GM06990 (cell line): Measurements from ENCODE around the gene ERICH6.

ENCODE experiments used
- DNase-seq: peaks from one replicate; pipeline ENCODE4 v3.0.0-alpha.2; 2011; ENCODE audit not compliant: insufficient read length; ENCODE audit errors: extremely low read depth
- H3K27me3 ChIP-seq: replicated peaks from 2 replicates; pipeline ENCODE4 v1.6.0; 2011; ENCODE audit warnings: low read length; ENCODE audit not compliant: control insufficient read depth, insufficient read depth
- H3K36me3 ChIP-seq: 2 replicates; pipeline ENCODE4 v1.5.1; 2011; ENCODE audit warnings: low read length; ENCODE audit not compliant: control insufficient read depth, insufficient read depth
- H3K4me3 ChIP-seq: replicated peaks from 2 replicates; pipeline ENCODE4 v1.5.1; 2011; ENCODE audit warnings: low read depth, mild to moderate bottlenecking, control low read depth, low read length
- CTCF ChIP-seq: IDR thresholded peaks from 2 replicates; pipeline ENCODE4 v1.5.1; 2011; ENCODE audit warnings: low read length, control low read depth, mild to moderate bottlenecking, inconsistent platforms; ENCODE audit not compliant: insufficient read depth, poor library complexity, severe bottlenecking

The ERICH6 gene

DNA sequence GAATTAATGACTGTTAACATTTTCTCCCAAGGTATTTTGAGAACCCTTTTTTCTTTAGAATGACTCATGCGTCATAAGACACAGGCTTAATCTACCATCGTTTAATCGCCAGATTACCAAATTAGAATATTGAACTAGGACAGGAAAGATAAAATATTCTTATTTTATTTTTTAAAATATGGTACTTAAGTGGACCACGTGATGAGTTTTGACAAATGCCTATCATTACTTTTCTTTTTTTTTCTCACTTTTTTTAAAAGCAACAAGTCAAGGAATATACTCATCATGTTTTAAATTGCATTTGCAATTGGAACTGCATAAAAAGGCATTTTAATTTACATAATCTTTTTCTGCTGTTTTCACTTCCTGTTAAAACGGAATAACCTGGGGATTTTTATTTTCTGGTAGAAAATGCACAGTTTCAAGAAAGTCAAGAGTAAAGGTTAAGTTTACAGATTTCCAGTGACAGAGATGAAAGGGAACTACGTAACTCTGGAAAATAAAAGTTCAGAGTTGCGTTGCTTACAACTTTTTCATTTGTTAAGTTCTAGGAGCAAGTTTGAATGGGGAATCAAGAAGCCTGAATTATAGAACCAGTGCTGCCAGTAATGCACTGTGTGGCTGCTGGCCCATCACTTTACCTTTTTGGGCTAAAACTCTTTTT is 35.6 kb upstream of the ERICH6 start:
- no peak for TF ChIP-seq CTCF
- DNase-seq: no peak
- Histone ChIP-seq H3K27me3 (no peaks in the 10 kb centered on the region), H3K4me3 (no peak overlapping the region), H3K36me3 (peaks cover 4% of the 10 kb centered on the region)

GRCh38 chr3:150738688-150739087 is 35.0 kb upstream of the ERICH6 start:
- TF ChIP-seq CTCF: no peak
- H3K4me3 ChIP-seq: no peak overlapping the region
- no peak for DNase-seq
- no peaks in the 10 kb centered on the region for H3K27me3 ChIP-seq
- peaks cover 4% of the 10 kb centered on the region for H3K36me3 ChIP-seq

GRCh38 chr3:150737874-150738679 is 34.4 kb upstream of the ERICH6 start:
- no peaks in the 10 kb centered on the region for H3K27me3 ChIP-seq
- peaks cover 4% of the 10 kb centered on the region for H3K36me3 ChIP-seq
- TF ChIP-seq CTCF: no peak
- DNase-seq: no peak
- no peak overlapping the region for H3K4me3 ChIP-seq

DNA sequence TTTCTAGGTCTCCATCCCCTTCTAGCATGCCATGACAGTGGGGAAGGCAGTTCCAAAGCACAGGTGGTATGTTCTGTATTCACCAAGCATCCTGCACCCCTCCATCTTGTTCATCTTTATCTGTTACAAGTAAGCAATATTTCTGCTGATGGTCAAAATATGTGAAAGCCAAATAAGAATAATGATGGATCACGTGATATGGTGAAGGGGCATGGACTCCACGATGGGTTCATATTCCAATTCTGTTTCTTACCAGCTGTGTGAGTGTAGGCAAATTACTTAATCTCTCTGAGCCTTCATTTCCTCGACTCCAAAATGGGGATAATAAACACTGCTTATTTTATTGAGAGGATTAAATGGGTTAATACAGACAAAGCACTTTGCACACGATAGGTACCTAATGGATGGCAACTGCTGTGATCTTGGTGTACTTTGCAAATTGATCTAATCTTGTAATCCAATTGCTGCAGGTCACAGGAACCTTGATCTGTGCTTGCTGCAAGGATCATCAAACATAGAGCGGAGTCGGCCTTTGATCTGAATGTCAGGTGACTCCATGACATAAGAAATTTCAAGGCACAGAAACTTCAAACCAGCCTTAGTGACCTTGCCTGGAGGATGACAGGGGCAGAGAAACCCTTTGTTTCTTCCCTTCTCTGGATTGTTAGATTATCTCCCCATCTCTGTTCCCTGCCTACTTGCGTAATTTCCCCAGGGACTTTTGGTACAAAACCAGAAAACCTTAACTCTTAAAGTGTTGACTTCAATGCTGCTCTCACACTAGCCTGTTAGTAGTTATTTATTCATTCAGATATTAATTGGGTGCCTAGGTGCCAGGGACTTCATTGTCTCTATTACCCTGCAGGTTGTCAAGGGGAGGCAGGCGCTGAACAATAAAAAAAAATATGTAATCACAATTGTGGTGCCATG is 33.4 kb upstream of the ERICH6 start:
- H3K27me3 ChIP-seq: no peaks in the 10 kb centered on the region
- H3K36me3 ChIP-seq: peaks cover 3% of the 10 kb centered on the region
- no peak for DNase-seq
- H3K4me3 ChIP-seq: no peak overlapping the region
- TF ChIP-seq CTCF: no peak

GRCh38 chr3:150736316-150736719 is 32.6 kb upstream of the ERICH6 start:
- no peak overlapping the region for H3K4me3 ChIP-seq
- no peaks in the 10 kb centered on the region for H3K27me3 ChIP-seq
- TF ChIP-seq CTCF: no peak
- peaks cover 1% of the 10 kb centered on the region for H3K36me3 ChIP-seq
- no peak for DNase-seq
